GM19468 (cell line): ENCODE results near the gene VWF.

Experiments
- ATAC-seq: cut with Tn5 transposase; IDR thresholded peaks from one replicate; pipeline ENCODE4 v1.9.1; 2021; ENCODE audit warnings: mild to moderate bottlenecking, moderate library complexity, moderate number of reproducible peaks; ENCODE audit not compliant: unreplicated experiment; ENCODE audit errors: extremely low read depth

The VWF gene

DNA sequence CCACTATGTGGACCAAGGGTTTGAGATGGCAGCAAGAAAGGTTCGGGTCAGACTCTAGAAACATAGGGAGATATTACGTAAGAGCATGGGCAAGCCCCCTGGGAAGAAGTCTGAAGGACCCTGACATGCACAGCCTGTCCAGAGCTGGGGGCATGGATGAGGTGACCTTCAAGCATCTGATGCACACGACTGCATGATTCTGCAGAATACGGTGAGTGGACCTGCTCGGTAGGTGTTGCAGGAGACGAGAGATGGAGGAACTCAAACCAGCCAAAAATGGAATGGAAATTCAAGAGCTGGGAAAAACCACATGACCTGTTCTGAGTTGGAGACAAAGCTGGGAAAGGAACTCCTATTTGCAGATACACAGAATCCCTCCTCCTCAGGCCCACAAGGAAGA is 223.1 kb downstream of the VWF start:
- no peak for ATAC-seq

DNA sequence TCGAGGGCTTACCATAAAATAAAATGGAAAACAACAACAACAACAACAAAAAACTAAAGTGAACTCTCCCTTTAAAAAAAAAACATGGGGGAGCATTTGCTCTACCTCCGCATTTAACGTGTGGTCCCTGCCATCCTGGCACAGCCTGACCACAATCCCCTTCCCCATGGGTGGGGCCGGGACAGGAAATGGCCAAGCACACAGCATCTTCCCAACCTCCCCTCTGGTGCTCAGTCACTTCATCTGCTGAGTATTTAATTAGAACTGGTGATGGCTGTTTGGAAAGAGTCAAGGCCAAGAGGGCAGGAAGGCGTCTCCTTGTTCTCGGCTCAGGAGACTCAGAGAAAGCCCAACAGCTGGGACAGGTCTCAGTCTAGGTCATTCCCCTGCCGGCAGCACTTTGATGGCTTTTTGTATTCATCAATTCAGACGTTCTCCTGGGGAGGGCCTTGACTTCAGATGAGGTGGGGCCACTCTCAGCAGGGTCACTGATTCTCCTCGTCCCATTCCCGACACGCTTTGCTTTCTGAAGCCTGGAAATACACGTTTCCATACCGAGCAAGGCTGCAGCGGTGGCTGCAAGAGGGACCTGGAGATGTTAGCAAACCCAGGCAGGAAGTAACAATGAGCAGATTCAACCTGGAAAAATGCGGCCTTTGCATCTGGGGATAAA is 223.8 kb downstream of the VWF start:
- no peak for ATAC-seq

DNA sequence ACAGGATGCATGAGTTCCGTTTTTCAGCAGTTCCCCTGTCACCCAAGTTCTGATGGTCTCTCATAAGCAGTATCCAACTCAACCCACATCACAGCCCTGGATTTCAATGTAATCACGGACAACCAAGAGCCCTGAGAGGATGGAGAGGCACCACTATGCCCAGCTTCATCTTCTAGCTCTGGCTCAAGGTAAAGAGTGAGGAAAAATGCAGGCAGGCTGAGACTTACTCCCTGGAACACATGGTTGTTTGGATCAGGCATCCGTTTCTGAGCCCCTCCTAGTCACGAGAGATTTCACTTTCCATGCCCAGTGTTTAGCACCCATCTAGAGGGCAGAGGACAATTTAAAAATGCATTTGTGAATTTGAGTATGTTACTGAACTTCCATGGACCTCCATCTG is 224.4 kb downstream of the VWF start:
- ATAC-seq = no peak

DNA sequence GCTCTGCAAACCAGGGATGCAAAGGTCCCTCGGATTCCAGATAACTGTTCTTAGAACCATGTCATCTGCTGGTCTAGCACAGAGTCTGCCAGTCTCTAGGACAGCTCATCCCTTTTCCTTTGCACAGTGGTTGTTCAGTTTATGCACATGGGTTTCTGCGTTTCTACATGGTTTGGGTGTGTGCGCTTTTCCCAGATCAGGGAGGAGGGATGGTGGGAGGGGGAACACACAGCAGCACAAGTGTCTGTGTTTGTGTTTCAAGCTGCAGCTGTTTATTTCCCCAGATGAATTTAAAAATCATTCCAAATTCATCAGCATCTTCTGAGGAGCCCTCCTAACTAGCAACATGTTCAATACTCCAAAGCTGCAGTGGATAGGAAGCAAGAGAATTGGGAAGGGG is 224.8 kb downstream of the VWF start:
- ATAC-seq = no peak

DNA sequence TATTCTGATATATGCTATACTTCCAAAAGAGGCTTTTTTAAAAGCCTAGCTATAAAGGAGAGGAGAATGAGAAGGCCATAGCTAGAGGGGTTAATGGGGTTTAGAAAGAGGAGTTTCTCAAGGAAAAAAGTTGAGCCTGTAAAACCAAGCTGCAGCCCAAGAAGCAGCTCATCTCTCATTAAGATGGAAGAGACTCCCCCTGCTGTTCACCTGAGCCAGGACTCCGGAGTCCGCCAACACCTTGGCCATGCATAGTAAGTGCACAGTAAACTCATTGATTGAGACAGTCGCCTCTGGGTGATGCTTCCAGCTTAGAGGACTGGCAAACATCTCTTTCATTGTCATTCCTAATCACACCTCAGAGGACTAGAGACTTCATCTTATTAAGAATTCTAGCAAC is 225.6 kb downstream of the VWF start:
- no peak for ATAC-seq
